HCT116 (cell line): ENCODE results near the gene USP7. TPM values are rescaled to one million over a fixed set of nuclear protein-coding genes. Genes with fewer than 3 reads are reported as not detected.

Experiments
- ATAC-seq: fragments of 200-7000 bp; cut with Tn5 transposase; 2 replicates; pipeline ENCODE4 v1.9.1; 2020; ENCODE audit warnings: mild to moderate bottlenecking, moderate library complexity
- BruUV-seq: library from RNA; stranded (reverse); fragments of 400-500 nt; replicated peaks from 2 replicates; lab custom pipeline; 2021; lab: Mats Ljungman, UMichigan
- CTCF ChIA-PET: fragments of 300-600 bp; sonication (Branson Sonifier 250); formaldehyde crosslinking; loops from one replicate; lab custom pipeline; 2021; ENCODE audit warnings: antibody characterized with exemption; lab: Charles Lee
- POLR2A ChIA-PET: fragments of 300-600, 350-600 bp; sonication (Branson Sonifier 250); formaldehyde crosslinking; loops from one replicate; lab custom pipeline; 2021; ENCODE audit warnings: antibody characterized with exemption; lab: Charles Lee
- RAD21 ChIA-PET, 2 experiments: fragments of 300-600 bp; sonication (Branson Sonifier 250); formaldehyde crosslinking; loops; one replicate each; lab custom pipeline; 2023; ENCODE audit warnings: low total read pairs in 2 of 2; ENCODE audit not compliant: uncharacterized antibody in 2 of 2, unreplicated experiment in 2 of 2, low non-redundant PET in 1 of 2; lab: Charles Lee
- DNase-seq: peaks from one replicate; pipeline ENCODE4 v3.0.0-alpha.2; 2010; ENCODE audit warnings: low read depth, low spot score
- H2AFZ ChIP-seq: fragments of 200-600 bp; shearing (Covaris generic), sonication (generic); 2 replicates; pipeline ENCODE4 v1.6.1; 2017; ENCODE audit warnings: low read depth, mixed run types, mixed read lengths, antibody characterized with exemption, low read length; ENCODE audit not compliant: poor library complexity, severe bottlenecking
- H3K27ac ChIP-seq: 2 replicates; pipeline ENCODE4 v1.5.1; 2012; ENCODE audit warnings: low read depth, low read length
- H3K27me3 ChIP-seq: fragments of 200-600 bp; sonication (generic); 2 replicates; pipeline ENCODE4 v1.6.1; 2016; ENCODE audit warnings: mixed run types, low read length, mixed read lengths; ENCODE audit not compliant: insufficient read depth
- H3K36me3 ChIP-seq, 2 experiments: fragments of 200-500 bp in 1 of 2; fragments of 200-600 bp in 1 of 2; sonication (Bioruptor generic) in 1 of 2; sonication (generic) in 1 of 2; 2 replicates each; pipeline versions ENCODE4 v1.5.1 to v1.6.1; 2014 to 2016; ENCODE audit warnings: low read length in 2 of 2, inconsistent platforms in 1 of 2, mixed read lengths in 1 of 2, mixed run types in 1 of 2; ENCODE audit not compliant: insufficient read depth in 2 of 2, control insufficient read depth in 1 of 2
- H3K4me1 ChIP-seq, 2 experiments: fragments of 200-600 bp in 1 of 2; sonication (generic) in 1 of 2; 2 replicates each; pipeline versions ENCODE4 v1.5.1 to v1.6.1; 2012 to 2017; ENCODE audit warnings: low read length in 2 of 2, inconsistent platforms in 1 of 2, mild to moderate bottlenecking in 1 of 2, mixed read lengths in 1 of 2, mixed run types in 1 of 2, moderate library complexity in 1 of 2; ENCODE audit not compliant: insufficient read depth in 2 of 2, control insufficient read depth in 1 of 2
- H3K4me2 ChIP-seq: fragments of 200-600 bp; sonication (generic); 2 replicates; pipeline ENCODE4 v1.6.1; 2017; ENCODE audit warnings: mixed run types, low read length, mixed read lengths
- H3K4me3 ChIP-seq, 2 experiments: fragments of 200-600 bp in 1 of 2; sonication (generic) in 1 of 2; replicated peaks in 1 of 2; 2 replicates each; pipeline ENCODE4 v1.5.1; 2011 to 2016; ENCODE audit warnings: low read length in 2 of 2, control low read depth in 1 of 2, low read depth in 1 of 2, mild to moderate bottlenecking in 1 of 2, mixed read lengths in 1 of 2, mixed run types in 1 of 2
- H3K79me2 ChIP-seq: fragments of 200-600 bp; sonication (generic); 2 replicates; pipeline ENCODE4 v1.6.1; 2017; ENCODE audit warnings: mild to moderate bottlenecking, mixed run types, low read length, moderate library complexity, mixed read lengths; ENCODE audit not compliant: insufficient read depth
- H3K9ac ChIP-seq: fragments of 200-600 bp; sonication (generic); 2 replicates; pipeline ENCODE4 v1.6.1; 2016; ENCODE audit warnings: low read length, mixed read lengths
- H3K9me2 ChIP-seq: fragments of 200-600 bp; sonication (generic), shearing (Covaris generic); 2 replicates; pipeline ENCODE4 v1.6.1; 2017; ENCODE audit warnings: mixed run types, mild to moderate bottlenecking, moderate library complexity; ENCODE audit not compliant: insufficient read depth
- H3K9me3 ChIP-seq, 2 experiments: fragments of 200-500 bp in 1 of 2; fragments of 200-600 bp in 1 of 2; sonication (Bioruptor generic) in 1 of 2; sonication (generic) in 1 of 2; 2 replicates each; pipeline ENCODE4 v1.6.1; 2014 to 2017; ENCODE audit warnings: low read length in 2 of 2, mixed read lengths in 2 of 2, inconsistent platforms in 1 of 2, low read depth in 1 of 2, mild to moderate bottlenecking in 1 of 2, mixed run types in 1 of 2, moderate library complexity in 1 of 2; ENCODE audit not compliant: control insufficient read depth in 1 of 2, insufficient read depth in 1 of 2
- H4K20me1 ChIP-seq: fragments of 200-600 bp; sonication (generic), shearing (Covaris generic); 2 replicates; pipeline ENCODE4 v1.6.1; 2017; ENCODE audit warnings: mixed run types, mild to moderate bottlenecking, moderate library complexity; ENCODE audit not compliant: insufficient read depth
- ATF3 ChIP-seq: IDR thresholded peaks from 2 replicates; pipeline ENCODE4 v1.6.1; 2012
- CBX3 ChIP-seq: IDR thresholded peaks from 2 replicates; pipeline ENCODE4 v1.6.1; 2012; ENCODE audit warnings: low read depth
- CEBPB ChIP-seq: IDR thresholded peaks from 2 replicates; pipeline ENCODE4 v1.6.1; 2012; ENCODE audit warnings: low read depth
- CTCF ChIP-seq, 3 experiments: fragments of 200-600 bp in 1 of 3; sonication (generic) in 1 of 3; IDR thresholded peaks in 2 of 3; conservative IDR thresholded peaks in 1 of 3; 2 replicates each; pipeline ENCODE4 v1.5.1; 2012 to 2017; ENCODE audit warnings: low read depth in 2 of 3, low read length in 2 of 3, antibody characterized with exemption in 1 of 3, borderline replicate concordance in 1 of 3, control low read depth in 1 of 3, mild to moderate bottlenecking in 1 of 3, mixed read lengths in 1 of 3, mixed run types in 1 of 3, moderate library complexity in 1 of 3; ENCODE audit not compliant: insufficient read depth in 1 of 3
- EGR1 ChIP-seq: IDR thresholded peaks from 2 replicates; pipeline ENCODE4 v1.6.1; 2012; ENCODE audit warnings: low read depth
- ELF1 ChIP-seq: IDR thresholded peaks from 2 replicates; pipeline ENCODE4 v1.6.1; 2012; ENCODE audit warnings: low read depth, borderline replicate concordance
- EZH2 ChIP-seq: fragments of 200-600 bp; sonication (generic); IDR thresholded peaks from 2 replicates; pipeline ENCODE4 v1.6.1; 2017; ENCODE audit warnings: antibody characterized with exemption, mixed run types
- EZH2phosphoT487 ChIP-seq: fragments of 200-600 bp; IDR thresholded peaks from 2 replicates; pipeline ENCODE4 v1.6.1; 2018; ENCODE audit warnings: antibody characterized with exemption, borderline replicate concordance
- FOSL1 ChIP-seq: IDR thresholded peaks from 2 replicates; pipeline ENCODE4 v1.6.1; 2012; ENCODE audit warnings: low read depth
- JUND ChIP-seq: IDR thresholded peaks from 2 replicates; pipeline ENCODE4 v1.6.1; 2012
- MAX ChIP-seq: IDR thresholded peaks from 2 replicates; pipeline ENCODE4 v1.6.1; 2012
- POLR2A ChIP-seq: IDR thresholded peaks from 2 replicates; pipeline ENCODE4 v1.7.0; 2011; ENCODE audit warnings: borderline replicate concordance; ENCODE audit not compliant: insufficient read depth, insufficient read length; ENCODE audit errors: extremely low read depth
- RAD21 ChIP-seq: IDR thresholded peaks from 2 replicates; pipeline ENCODE4 v1.6.1; 2012; ENCODE audit warnings: low read depth, mild to moderate bottlenecking
- SIN3A ChIP-seq: IDR thresholded peaks from 2 replicates; pipeline ENCODE4 v1.6.1; 2012; ENCODE audit warnings: low read depth
- SP1 ChIP-seq: IDR thresholded peaks from 2 replicates; pipeline ENCODE4 v1.6.1; 2012; ENCODE audit warnings: low read depth
- SRF ChIP-seq: IDR thresholded peaks from 2 replicates; pipeline ENCODE4 v1.6.1; 2012; ENCODE audit warnings: low read depth
- TCF7L2 ChIP-seq: IDR thresholded peaks from 2 replicates; pipeline ENCODE4 v1.7.0; 2011; ENCODE audit warnings: borderline replicate concordance, inconsistent platforms; ENCODE audit not compliant: insufficient read depth, insufficient read length; ENCODE audit errors: extremely low read depth
- YY1 ChIP-seq: IDR thresholded peaks from 2 replicates; pipeline ENCODE4 v1.6.1; 2011; ENCODE audit warnings: low read length, low read depth, moderate library complexity, mild to moderate bottlenecking; ENCODE audit not compliant: insufficient replicate concordance; ENCODE audit errors: extremely low read depth
- ZBTB33 ChIP-seq: IDR thresholded peaks from 2 replicates; pipeline ENCODE4 v1.6.1; 2011; ENCODE audit warnings: mild to moderate bottlenecking, low read length, moderate library complexity; ENCODE audit not compliant: insufficient replicate concordance; ENCODE audit errors: extremely low read depth
- ZFX ChIP-seq: fragments of 450-650 bp; IDR thresholded peaks from 2 replicates; pipeline ENCODE4 v1.6.1; 2017
- ZNF274 ChIP-seq: fragments of 200-500 bp; sonication (Bioruptor generic); IDR thresholded peaks from 2 replicates; pipeline ENCODE4 v1.6.1; 2014; ENCODE audit warnings: mild to moderate bottlenecking, low read depth, low read length, inconsistent platforms
- intact Hi-C: fragments of 100-400 bp; cut with micrococcal nuclease; formaldehyde crosslinking; loops from 2 replicates; pipeline ENCODE4 v1.10.0; 2022
- total RNA-seq: library from RNA; stranded (reverse); gene quantifications from one replicate; pipeline ENCODE4 v1.2.1, GENCODE V29; 2021; ENCODE audit not compliant: unreplicated experiment

Gene USP7
- total RNA-seq, 1 experiment from 2014 or later: 154 TPM

- H3K4me2 ChIP-seq: peak overlapping the region; percentile 48
- H3K79me2 ChIP-seq: no peaks in the 10 kb centered on the region
- BruUV-seq: no TSS peak
- ChIA-PET RAD21 (interaction anchor here in 1 of 2 experiments (0.7 kb wide), 1 partner anchor 223 kb away, joined by 5 read pairs; no protein-coding TSS in a partner anchor), POLR2A (interaction anchor here (0.9 kb wide), 1 partner anchor 10 kb away, joined by 4 read pairs; the partner anchor contains the start of gene CARHSP1), CTCF (interaction anchor here (0.9 to 4.3 kb wide), 4 partner anchors 9 to 227 kb away, joined by 3 to 38 read pairs (median 12); partner anchors contain the start of gene CARHSP1)
- no peaks in the 10 kb centered on the region for H3K9me2 ChIP-seq
- H3K27ac ChIP-seq: 0 out of 2 replicates have a peak overlapping the region, but pooled peaks have one; percentile 21
- intact Hi-C loops: no loop called here
- H4K20me1 ChIP-seq: no peaks in the 10 kb centered on the region
- no peak overlapping the region for H3K4me3 ChIP-seq
- H3K36me3 ChIP-seq: no peaks in the 10 kb centered on the region
- no peaks in the 10 kb centered on the region for H3K9me3 ChIP-seq
- H3K27me3 ChIP-seq: no peaks in the 10 kb centered on the region
- ATAC-seq (peak; percentile 24; the same call in 1 of the 2 replicates), DNase-seq (no peak)
- H3K4me1 ChIP-seq: peaks cover 8 to 22% of the 10 kb centered on the region in 2 experiments
- no peak overlapping the region for H3K9ac ChIP-seq
- H2AFZ ChIP-seq: no peak overlapping the region
- TF ChIP-seq POLR2A (no peak), CEBPB (peak; percentile 99), RAD21 (no peak), YY1 (no peak), SIN3A (no peak), TCF7L2 (no peak), EZH2 (no peak), EZH2phosphoT487 (no peak), FOSL1 (peak; percentile 50; the same call in 1 of the 2 replicates), EGR1 (no peak), ATF3 (no peak), JUND (no peak), ZNF274 (no peak), ZFX (no peak), SP1 (0 out of 2 replicates have a peak, but pooled peaks have one; percentile 41), CBX3 (no peak), CTCF (IDR thresholded peaks at IDR 0.05 in 2 of 3, conservative IDR thresholded peaks at IDR 0.05 in 1 of 3; ENCODE audit: borderline replicate concordance in 1 of 3, insufficient read depth in 1 of 3, low read depth in 2 of 3, low read length in 2 of 3) (no peak), MAX (no peak), SRF (no peak), ZBTB33 (no peak), ELF1 (no peak)
Measured at GRCh38 chr16:8878523-8878911, 85.2 kb downstream of the USP7 start.
